Keratinocyte (primary cell): ENCODE measurements around the gene EVX2. TPM values are rescaled to one million over a fixed set of nuclear protein-coding genes. Genes with fewer than 3 reads are reported as not detected.

Source experiments
- DNase-seq: peaks from one replicate; pipeline ENCODE4 v3.0.0-alpha.2; 2011; ENCODE audit warnings: low read depth, missing footprints, low spot score
- FAIRE-seq: peaks from 2 replicates; lab custom pipeline; 2011; peaks lifted over from hg19 to GRCh38; lab: Jason Lieb, UNC
- H2AFZ ChIP-seq: 2 replicates; pipeline ENCODE4 v1.6.0; 2012; ENCODE audit warnings: low read length, control low read depth, inconsistent platforms; ENCODE audit not compliant: control insufficient read depth
- H3K27ac ChIP-seq: 2 replicates; pipeline ENCODE4 v1.5.1; 2011; ENCODE audit warnings: low read length; ENCODE audit not compliant: control insufficient read depth, insufficient read depth
- H3K27me3 ChIP-seq: 3 replicates; pipeline ENCODE4 v1.6.0; 2011; ENCODE audit warnings: low read length; ENCODE audit not compliant: control insufficient read depth, insufficient read depth; ENCODE audit errors: extremely low read depth
- H3K36me3 ChIP-seq, 2 experiments: 2 replicates in 1 of 2; 3 replicates in 1 of 2; pipeline ENCODE4 v1.5.1; 2011; ENCODE audit warnings: low read length in 2 of 2, mild to moderate bottlenecking in 1 of 2; ENCODE audit not compliant: control insufficient read depth in 2 of 2, insufficient read depth in 2 of 2; ENCODE audit errors: extremely low read depth in 1 of 2
- H3K4me1 ChIP-seq: 3 replicates; pipeline ENCODE4 v1.5.1; 2011; ENCODE audit warnings: low read length; ENCODE audit not compliant: control insufficient read depth, insufficient read depth; ENCODE audit errors: extremely low read depth
- H3K4me2 ChIP-seq: 3 replicates; pipeline ENCODE4 v1.6.0; 2011; ENCODE audit warnings: low read depth, low read length; ENCODE audit not compliant: control insufficient read depth, insufficient read depth; ENCODE audit errors: extremely low read depth
- H3K4me3 ChIP-seq, 3 experiments: fragments of 200-600 bp in 1 of 3; sonication (generic) in 1 of 3; 2 replicates in 2 of 3; 3 replicates in 1 of 3; pipeline ENCODE4 v1.5.1; 2011 to 2016; ENCODE audit warnings: low read length in 3 of 3, mild to moderate bottlenecking in 3 of 3, control low read depth in 2 of 3, inconsistent platforms in 1 of 3, low read depth in 1 of 3, mixed read lengths in 1 of 3, mixed run types in 1 of 3, moderate library complexity in 1 of 3; ENCODE audit not compliant: control insufficient read depth in 2 of 3, insufficient read depth in 2 of 3; ENCODE audit errors: extremely low read depth in 1 of 3
- H3K79me2 ChIP-seq: 2 replicates; pipeline ENCODE4 v1.6.0; 2012; ENCODE audit warnings: low read length; ENCODE audit not compliant: control insufficient read depth, insufficient read depth
- H3K9ac ChIP-seq: 3 replicates; pipeline ENCODE4 v1.6.0; 2011; ENCODE audit warnings: low read length; ENCODE audit not compliant: control insufficient read depth, insufficient read depth; ENCODE audit errors: extremely low read depth
- H3K9me1 ChIP-seq: 3 replicates; pipeline ENCODE4 v1.6.0; 2011; ENCODE audit warnings: low read length; ENCODE audit not compliant: control insufficient read depth, insufficient read depth; ENCODE audit errors: extremely low read depth
- H3K9me3 ChIP-seq: 2 replicates; pipeline ENCODE4 v1.5.1; 2012; ENCODE audit warnings: low read depth, low read length; ENCODE audit not compliant: control insufficient read depth
- H4K20me1 ChIP-seq: 3 replicates; pipeline ENCODE4 v1.6.0; 2011; ENCODE audit warnings: low read length; ENCODE audit not compliant: control insufficient read depth, insufficient read depth; ENCODE audit errors: extremely low read depth
- CTCF ChIP-seq, 3 experiments: IDR thresholded peaks in 1 of 3; conservative IDR thresholded peaks in 1 of 3; optimal IDR thresholded peaks in 1 of 3; 2 replicates in 2 of 3; 3 replicates in 1 of 3; pipeline versions ENCODE3 to v1.5.1; 2011; ENCODE audit warnings: low read length in 3 of 3, mild to moderate bottlenecking in 3 of 3, moderate library complexity in 2 of 3, control low read depth in 1 of 3, inconsistent platforms in 1 of 3; ENCODE audit not compliant: insufficient read depth in 2 of 3; ENCODE audit errors: extremely low read depth in 1 of 3
- EZH2 ChIP-seq: IDR thresholded peaks from one replicate; pipeline ENCODE4 v1.6.1; 2012; ENCODE audit warnings: inconsistent platforms, mild to moderate bottlenecking, low read length, moderate library complexity
- dilution Hi-C: fragments of 300-500 bp; cut with MboI; formaldehyde crosslinking; loops from one replicate; pipeline ENCODE4 v1.7.0; 2020; ENCODE audit warnings: low sequenced_read_pairs; ENCODE audit not compliant: extremely low pct_ligation_motif_present
- polyA plus RNA-seq, 5 experiments: library from polyadenylated mRNA; depleted of rRNA in 3 of 5; stranded (reverse) in 3 of 5; stranded (forward) in 1 of 5; unstranded in 1 of 5; fragments of >200 nt; gene quantifications; 1 replicate in 1 of 5; 2 replicates in 3 of 5; 3 replicates in 1 of 5; pipeline versions ENCODE4 v1.2.1 to v1.2.3, GENCODE V29; 2011 to 2012; ENCODE audit warnings: missing spikeins in 2 of 5, low read depth in 1 of 5, low replicate concordance in 1 of 5

Gene EVX2
- polyA plus RNA-seq, 1 donor (not counting 4 experiments of a cell fraction or from before 2014, with no cell fraction given) = not detected

GRCh38 chr2:176063958-176064357 is 19.8 kb downstream of the EVX2 start:
- no peak overlapping the region for H3K4me3 ChIP-seq

GRCh38 chr2:176056406-176056805 is 27.4 kb downstream of the EVX2 start:
- dilution Hi-C loops = no loop called here
- H3K9me1 ChIP-seq = no peaks in the 10 kb centered on the region
- H3K9ac ChIP-seq = no peak overlapping the region
- no peak overlapping the region for H3K4me2 ChIP-seq
- H3K27ac ChIP-seq = no peak overlapping the region
- no peaks in the 10 kb centered on the region for H3K79me2 ChIP-seq
- no peaks in the 10 kb centered on the region for H4K20me1 ChIP-seq
- H3K9me3 ChIP-seq = no peaks in the 10 kb centered on the region
- DNase-seq (no peak), FAIRE-seq (no peak)
- no peaks in the 10 kb centered on the region for H3K36me3 ChIP-seq
- H3K4me3 ChIP-seq = no peak overlapping the region
- no peaks in the 10 kb centered on the region for H3K4me1 ChIP-seq
- no peak for TF ChIP-seq EZH2
- no peak for TF ChIP-seq CTCF (optimal IDR thresholded peaks at IDR 0.05 in 1 of 3, IDR thresholded peaks at IDR 0.05 in 1 of 3, conservative IDR thresholded peaks at IDR 0.05 in 1 of 3; ENCODE audit: extremely low read depth in 1 of 3, insufficient read depth in 2 of 3, low read length in 3 of 3)
- H2AFZ ChIP-seq = no peak overlapping the region
- H3K27me3 ChIP-seq = no peaks in the 10 kb centered on the region

More at GRCh38 chr2:176063958-176064357, 19.8 kb downstream of the EVX2 start:
- no peaks in the 10 kb centered on the region for H3K9me1 ChIP-seq
- no peak overlapping the region for H3K9ac ChIP-seq
- no peaks in the 10 kb centered on the region for H3K79me2 ChIP-seq
- no peaks in the 10 kb centered on the region for H3K36me3 ChIP-seq
- no peak overlapping the region for H3K4me2 ChIP-seq
- H3K9me3 ChIP-seq = no peaks in the 10 kb centered on the region
- H4K20me1 ChIP-seq = peaks cover 2% of the 10 kb centered on the region
- no peak for FAIRE-seq
- dilution Hi-C loops = no loop called here
- H2AFZ ChIP-seq = no peak overlapping the region
- no peak for TF ChIP-seq CTCF (optimal IDR thresholded peaks at IDR 0.05 in 1 of 3, IDR thresholded peaks at IDR 0.05 in 1 of 3, conservative IDR thresholded peaks at IDR 0.05 in 1 of 3; ENCODE audit: extremely low read depth in 1 of 3, insufficient read depth in 2 of 3, low read length in 3 of 3)
- TF ChIP-seq EZH2 = no peak
- no peak for DNase-seq
- no peaks in the 10 kb centered on the region for H3K4me1 ChIP-seq
- H3K27ac ChIP-seq = no peak overlapping the region
- peaks cover 42% of the 10 kb centered on the region for H3K27me3 ChIP-seq
